HG02852 (cell line): ENCODE results near the gene SOX4.

Source experiments
- ATAC-seq: cut with Tn5 transposase; IDR thresholded peaks from one replicate; pipeline ENCODE4 v1.9.1; 2021; ENCODE audit warnings: mild to moderate bottlenecking, moderate library complexity; ENCODE audit not compliant: unreplicated experiment

The SOX4 gene

GRCh38 chr6:21592953-21593352 lies 598 bp upstream of the SOX4 start:
- no peak for ATAC-seq

- ATAC-seq, result peak; percentile 17
Measured at GRCh38 chr6:21593927-21594415, 420 bp downstream of the SOX4 start.

GRCh38 chr6:21594416-21595281 lies 1.1 kb downstream of the SOX4 start:
- peak; percentile 21 for ATAC-seq

- ATAC-seq, result peak; percentile 17
Measured at GRCh38 chr6:21595285-21596144, 2.0 kb downstream of the SOX4 start.

- no peak for ATAC-seq
Measured at GRCh38 chr6:21596145-21596948, 2.8 kb downstream of the SOX4 start.

- no peak for ATAC-seq
Measured at GRCh38 chr6:21596949-21597682, 3.6 kb downstream of the SOX4 start.

GRCh38 chr6:21597801-21598673 lies 4.5 kb downstream of the SOX4 start:
- no peak for ATAC-seq

- no peak for ATAC-seq
Measured at GRCh38 chr6:21598674-21599023, 5.1 kb downstream of the SOX4 start.

- ATAC-seq, result no peak
Measured at GRCh38 chr6:21599051-21599696, 5.6 kb downstream of the SOX4 start.

GRCh38 chr6:21601339-21601923 lies 7.9 kb downstream of the SOX4 start:
- ATAC-seq, result no peak

GRCh38 chr6:21601932-21602390 lies 8.4 kb downstream of the SOX4 start:
- ATAC-seq, result no peak

- no peak for ATAC-seq
Measured at GRCh38 chr6:21603082-21603952, 9.8 kb downstream of the SOX4 start.

- no peak for ATAC-seq
Measured at GRCh38 chr6:21604081-21604480, 10.5 kb downstream of the SOX4 start.

- ATAC-seq, result no peak
Measured at GRCh38 chr6:21605166-21605565, 11.6 kb downstream of the SOX4 start.

- no peak for ATAC-seq
Measured at GRCh38 chr6:21608601-21609000, 15.1 kb downstream of the SOX4 start.

GRCh38 chr6:21609881-21610329 lies 16.4 kb downstream of the SOX4 start:
- no peak for ATAC-seq

- peak; percentile 94 for ATAC-seq
Measured at GRCh38 chr6:21610341-21610740, 16.8 kb downstream of the SOX4 start.
